Natural killer cell treated with Interleukin-12 subunit alpha and Interleukin-12 subunit beta and Interleukin-15 and Interleukin-18, amount 100 ng/mL, for 72 hours (primary cell): ENCODE results near the gene STRBP. TPM values are rescaled to one million over a fixed set of nuclear protein-coding genes. Genes with fewer than 3 reads are reported as not detected.
"Not testable (repeated sequence)": the region's sequence is repeated elsewhere in the genome, so short reads cannot be mapped to it uniquely, and the experiment has no call there.

Experiments
- ATAC-seq, 2 donors: fragments of 150-1000 bp; cut with Tn5 transposase in 1 of 2; sonication (Bioruptor Pico), chemical (Tn5 transposase) in 1 of 2; 2 replicates each; pipeline ENCODE4 v1.10.0; 2021
- DNase-seq: peaks from one replicate; pipeline ENCODE4 v3.0.0; 2022; ENCODE audit warnings: low spot score
- H3K27ac Mint-ChIP-seq, 2 donors: 1 replicate in 1 of 2; 2 replicates in 1 of 2; pipeline ENCODE4 v1.8.0; 2022; ENCODE audit warnings: mixed read lengths in 2 of 2, mild to moderate bottlenecking in 1 of 2, moderate library complexity in 1 of 2
- H3K27me3 Mint-ChIP-seq, 2 donors: 1 replicate in 1 of 2; 2 replicates in 1 of 2; pipeline ENCODE4 v1.8.0; 2022; ENCODE audit warnings: mixed read lengths in 2 of 2
- H3K36me3 Mint-ChIP-seq: one replicate; pipeline ENCODE4 v1.8.0; 2022; ENCODE audit warnings: mixed read lengths
- H3K4me1 Mint-ChIP-seq, 2 donors: 1 replicate in 1 of 2; 2 replicates in 1 of 2; pipeline ENCODE4 v1.8.0; 2022; ENCODE audit warnings: low read depth in 2 of 2, mixed read lengths in 2 of 2, mild to moderate bottlenecking in 1 of 2
- H3K4me3 Mint-ChIP-seq: one replicate; pipeline ENCODE4 v1.8.0; 2022; ENCODE audit warnings: mixed read lengths
- H3K9me3 Mint-ChIP-seq: 2 replicates; pipeline ENCODE4 v1.8.0; 2022; ENCODE audit warnings: mixed read lengths
- total RNA-seq, 2 donors: library from RNA; stranded (reverse); gene quantifications; one replicate each; pipeline ENCODE4 v1.2.3, GENCODE V29; 2022

Gene STRBP
- 10 to 100 TPM in 1 of 2 donors, 1 to 10 TPM in 1; 6.9 to 13.9 TPM for total RNA-seq

DNA sequence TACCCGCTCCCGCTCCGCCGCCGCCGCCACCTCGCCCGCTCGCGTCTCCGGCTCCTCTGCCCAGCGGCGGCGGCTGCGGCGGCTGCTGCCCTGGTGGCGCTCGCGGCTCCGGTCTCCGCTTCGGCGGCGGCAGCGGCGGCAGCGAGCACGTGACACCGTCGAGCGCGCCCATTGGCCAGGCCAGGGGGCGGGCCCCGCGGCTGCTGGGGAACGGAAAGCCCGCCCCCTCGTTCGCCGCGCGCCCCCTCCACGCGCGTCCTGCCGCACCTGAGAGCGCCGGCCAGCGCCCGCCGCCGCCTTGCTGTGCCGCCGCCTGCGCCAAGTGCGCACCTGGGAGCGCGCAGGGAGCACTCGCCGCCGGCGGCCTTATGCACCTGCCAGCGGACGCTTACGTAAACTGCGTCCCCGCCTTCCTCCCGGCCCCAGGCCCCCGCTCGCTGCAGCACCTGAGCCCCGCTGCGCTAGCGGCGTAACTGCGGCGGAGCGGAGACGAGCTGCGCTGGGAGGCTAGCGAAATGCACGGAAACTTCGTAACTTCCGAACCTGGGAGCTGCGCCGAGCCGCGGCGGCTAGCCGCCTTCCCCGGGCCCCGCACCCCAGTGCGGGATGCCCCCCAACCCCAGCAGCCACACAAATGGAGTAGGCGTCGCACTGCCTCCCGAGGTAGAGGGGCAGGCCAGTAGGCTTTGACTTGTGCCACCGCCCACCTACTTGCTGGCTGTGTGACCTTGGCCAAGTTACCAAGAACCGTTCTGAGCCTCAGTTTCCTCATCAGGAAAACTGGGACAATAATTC is at the start of gene STRBP:
TSS of gene STRBP (minus strand) at position 122 of the 795 bp plus-strand sequence. CDS start 84,452 bp downstream, outside the sequence.
- H3K9me3 Mint-ChIP-seq, result no peaks in the 10 kb centered on the region
- DNase-seq (peak; percentile 94), ATAC-seq (peak; percentile 97)
- peak within 1 kb of the TSS; percentile 75 for H3K4me3 Mint-ChIP-seq
- no peaks in the 10 kb centered on the region for H3K36me3 Mint-ChIP-seq
- peaks cover 21 to 24% of the 10 kb centered on the region in 2 donors for H3K27me3 Mint-ChIP-seq
- H3K4me1 Mint-ChIP-seq, result peaks cover 9 to 18% of the 10 kb centered on the region in 2 donors
- no peak within 1 kb of the TSS for H3K27ac Mint-ChIP-seq

DNA sequence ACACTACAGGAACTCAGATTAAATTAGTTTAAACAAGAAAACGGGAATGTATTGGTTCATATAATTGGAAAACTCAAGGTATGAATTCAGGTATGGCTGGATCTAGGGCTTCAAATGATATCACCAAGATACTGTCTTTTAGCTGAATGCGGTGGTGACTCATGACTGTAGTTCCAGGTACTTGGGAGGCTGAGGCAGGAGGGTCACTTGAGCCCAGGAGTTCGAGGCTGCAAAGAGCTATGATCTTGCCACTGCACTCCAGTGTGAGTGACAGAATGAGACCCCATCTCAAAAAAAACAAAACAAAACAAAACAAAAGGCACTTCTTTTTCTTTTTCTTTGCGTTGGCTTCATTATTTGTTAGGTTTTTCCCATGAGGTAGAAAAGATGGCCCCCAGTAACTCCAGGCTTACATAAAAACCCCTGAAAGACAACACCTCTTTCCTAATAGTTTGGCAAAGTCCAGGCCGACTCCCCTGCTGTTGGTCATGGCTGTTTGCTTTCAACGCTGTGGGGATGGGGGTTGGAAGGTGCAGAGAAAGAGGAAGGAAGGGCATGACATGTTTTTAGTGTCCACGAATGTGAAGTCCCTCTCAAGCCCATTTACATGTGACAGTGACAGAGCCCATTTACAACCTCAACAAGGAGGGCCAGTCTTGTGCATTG is 47.8 kb upstream of the STRBP start:
- H3K4me3 Mint-ChIP-seq, result no peak overlapping the region
- ATAC-seq (no peak), DNase-seq (no peak)
- H3K27ac Mint-ChIP-seq, result no peak overlapping the region
- peaks cover 26 to 36% of the 10 kb centered on the region in 2 donors for H3K27me3 Mint-ChIP-seq
- no peaks in the 10 kb centered on the region for H3K9me3 Mint-ChIP-seq
- H3K4me1 Mint-ChIP-seq, result peaks cover 6 to 7% of the 10 kb centered on the region in 2 donors
- H3K36me3 Mint-ChIP-seq, result no peaks in the 10 kb centered on the region

DNA sequence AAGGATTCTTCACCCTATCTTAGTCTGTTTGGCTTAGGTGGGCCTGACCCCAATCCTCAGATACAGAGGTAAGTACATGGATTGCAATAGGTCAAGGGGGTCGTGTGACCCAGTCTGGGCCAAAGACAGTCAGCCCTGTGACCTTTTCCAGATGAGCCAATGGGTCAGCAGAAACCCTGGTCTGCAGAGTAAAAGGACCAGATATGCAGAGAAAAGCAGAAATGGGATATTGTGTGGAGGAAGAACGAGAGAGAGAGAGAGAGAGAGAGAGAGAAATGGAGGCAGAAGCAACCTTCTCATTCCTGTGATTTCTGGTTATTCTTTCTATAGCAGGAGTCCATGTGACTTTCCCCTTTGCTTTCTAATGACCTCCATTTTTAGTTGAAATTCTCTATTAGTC is 47.2 kb upstream of the STRBP start:
- Mint-ChIP-seq H3K9me3 (no peaks in the 10 kb centered on the region), H3K27me3 (peaks cover 26 to 34% of the 10 kb centered on the region in 2 donors), H3K27ac (no peak overlapping the region), H3K4me1 (peaks cover 6 to 7% of the 10 kb centered on the region in 2 donors), H3K4me3 (no peak overlapping the region), H3K36me3 (no peaks in the 10 kb centered on the region)
- no peak for ATAC-seq
- DNase-seq, result no peak

DNA sequence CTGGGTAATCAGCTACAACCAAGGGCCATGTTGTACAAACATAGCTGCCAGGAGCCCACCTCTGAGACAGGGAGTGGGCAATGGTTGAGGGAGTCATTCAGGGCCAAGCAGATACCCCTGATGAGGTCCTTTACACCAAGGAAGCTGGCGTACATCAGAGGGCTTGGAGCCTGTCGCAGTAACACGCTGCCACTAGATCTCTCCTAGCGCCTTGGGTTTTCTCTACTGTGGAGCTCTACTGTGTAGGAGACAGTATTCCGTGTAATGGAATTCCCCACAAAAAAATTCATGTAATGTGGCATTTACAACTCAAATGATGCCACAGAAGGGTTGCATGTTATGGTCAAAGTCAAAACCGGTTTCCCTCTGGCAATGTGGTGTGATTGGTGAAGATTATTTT is 46.2 kb upstream of the STRBP start:
- ATAC-seq, result no peak
- no peak overlapping the region for H3K27ac Mint-ChIP-seq
- no peak overlapping the region for H3K4me3 Mint-ChIP-seq
- H3K9me3 Mint-ChIP-seq, result no peaks in the 10 kb centered on the region
- H3K36me3 Mint-ChIP-seq, result no peaks in the 10 kb centered on the region
- no peak for DNase-seq
- H3K27me3 Mint-ChIP-seq, result peaks cover 19 to 28% of the 10 kb centered on the region in 2 donors
- peaks cover 6 to 7% of the 10 kb centered on the region in 2 donors for H3K4me1 Mint-ChIP-seq

DNA sequence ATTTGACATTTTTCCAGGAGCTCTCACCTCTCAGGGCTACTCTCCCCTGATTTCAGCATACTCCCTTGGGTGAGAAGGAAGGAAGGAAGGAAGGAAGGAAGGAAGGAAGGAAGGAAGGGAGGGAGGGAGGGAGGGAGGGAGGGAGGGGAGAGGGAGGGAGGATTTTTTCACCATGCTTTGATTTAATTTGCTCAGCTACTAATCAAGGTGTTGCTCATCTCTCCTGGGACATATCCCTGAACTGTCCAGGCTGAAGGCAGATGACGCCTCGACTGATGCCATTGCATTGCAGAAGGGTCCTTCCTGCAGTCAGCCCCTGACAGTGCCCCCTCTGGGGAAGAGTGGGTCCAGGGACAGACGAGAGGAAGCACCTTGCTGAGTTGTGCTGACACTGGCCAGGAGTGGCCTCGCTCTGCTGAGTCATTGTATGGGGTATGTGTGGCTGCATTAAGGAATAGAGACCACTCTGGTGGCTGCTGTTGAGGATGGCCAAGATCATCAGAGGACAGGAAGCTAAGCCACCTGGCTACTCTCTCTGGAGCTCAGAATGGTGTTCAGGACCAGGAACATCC is 44.0 kb upstream of the STRBP start:
- DNase-seq (no peak), ATAC-seq (peak in 1 of 2 donors; percentile 46)
- no peaks in the 10 kb centered on the region for H3K9me3 Mint-ChIP-seq
- H3K36me3 Mint-ChIP-seq, result no peaks in the 10 kb centered on the region
- H3K27ac Mint-ChIP-seq, result no peak overlapping the region
- H3K4me3 Mint-ChIP-seq, result no peak overlapping the region
- no peaks in the 10 kb centered on the region for H3K4me1 Mint-ChIP-seq
- H3K27me3 Mint-ChIP-seq, result peaks cover 15 to 20% of the 10 kb centered on the region in 2 donors

DNA sequence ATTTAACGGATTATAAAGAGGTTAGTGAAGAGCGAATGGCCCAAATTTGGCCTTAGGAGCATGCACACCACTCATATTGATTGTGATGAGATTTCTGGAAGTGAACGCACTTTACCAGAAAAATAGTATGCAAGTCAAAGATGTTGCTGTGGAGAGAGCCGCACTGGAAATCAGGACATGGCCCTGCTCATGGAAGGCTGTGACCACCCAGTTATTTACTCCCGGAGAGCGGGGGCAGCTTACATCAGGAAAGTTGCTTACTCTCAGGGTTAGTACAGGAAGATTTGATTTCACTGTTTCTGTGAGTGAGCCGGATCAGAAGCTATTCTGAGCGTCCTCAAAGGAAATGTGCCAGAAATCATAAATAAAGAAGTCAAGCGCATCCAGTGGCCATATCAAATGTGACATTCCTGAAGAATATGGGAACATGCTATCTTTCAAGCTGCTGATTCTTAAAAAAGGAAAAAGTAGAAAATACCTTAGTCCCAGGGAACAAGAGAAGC is 42.9 kb upstream of the STRBP start:
- Mint-ChIP-seq H3K4me1 (no peaks in the 10 kb centered on the region), H3K27ac (no peak overlapping the region), H3K36me3 (no peaks in the 10 kb centered on the region), H3K4me3 (no peak overlapping the region), H3K9me3 (no peaks in the 10 kb centered on the region), H3K27me3 (peaks cover 15 to 22% of the 10 kb centered on the region in 2 donors)
- DNase-seq, result no peak
- ATAC-seq, result no peak

DNA sequence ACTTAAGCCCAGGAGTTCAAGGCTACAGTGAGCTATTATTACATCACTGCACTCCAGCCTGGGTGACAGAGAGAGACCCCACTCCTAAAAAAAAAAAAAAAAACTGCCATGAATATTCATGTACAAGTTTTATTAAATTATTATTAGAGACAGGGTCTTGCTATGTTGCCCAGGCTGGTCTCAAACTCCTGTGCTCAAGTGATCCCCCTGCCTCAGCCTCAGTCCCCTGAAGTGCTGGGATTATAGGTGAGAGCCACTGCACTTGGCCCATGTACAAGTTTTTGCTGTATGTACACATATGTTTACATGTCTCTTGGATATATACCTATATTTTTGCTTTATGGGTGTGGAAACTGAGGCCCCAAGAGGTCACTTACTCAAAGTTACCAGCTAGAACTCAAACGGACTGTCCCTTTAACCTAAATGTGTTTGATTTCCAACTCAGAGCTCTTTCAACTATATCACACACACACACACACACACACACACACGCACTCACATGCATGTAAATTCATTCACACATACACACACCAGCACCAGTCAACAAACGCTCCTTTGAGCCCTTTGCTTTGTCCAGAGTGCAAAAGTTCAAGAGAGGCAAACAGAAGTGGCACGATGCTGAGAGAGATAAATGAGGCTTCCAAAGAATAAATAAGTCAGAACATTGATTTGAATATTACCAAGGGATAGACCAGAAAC is 42.3 kb upstream of the STRBP start:
- no peak for DNase-seq
- H3K4me3 Mint-ChIP-seq, result no peak overlapping the region
- peaks cover 0 to 4% of the 10 kb centered on the region in 2 donors for H3K4me1 Mint-ChIP-seq
- no peak overlapping the region for H3K27ac Mint-ChIP-seq
- H3K36me3 Mint-ChIP-seq, result no peaks in the 10 kb centered on the region
- peaks cover 15 to 22% of the 10 kb centered on the region in 2 donors for H3K27me3 Mint-ChIP-seq
- no peak for ATAC-seq
- H3K9me3 Mint-ChIP-seq, result no peaks in the 10 kb centered on the region

DNA sequence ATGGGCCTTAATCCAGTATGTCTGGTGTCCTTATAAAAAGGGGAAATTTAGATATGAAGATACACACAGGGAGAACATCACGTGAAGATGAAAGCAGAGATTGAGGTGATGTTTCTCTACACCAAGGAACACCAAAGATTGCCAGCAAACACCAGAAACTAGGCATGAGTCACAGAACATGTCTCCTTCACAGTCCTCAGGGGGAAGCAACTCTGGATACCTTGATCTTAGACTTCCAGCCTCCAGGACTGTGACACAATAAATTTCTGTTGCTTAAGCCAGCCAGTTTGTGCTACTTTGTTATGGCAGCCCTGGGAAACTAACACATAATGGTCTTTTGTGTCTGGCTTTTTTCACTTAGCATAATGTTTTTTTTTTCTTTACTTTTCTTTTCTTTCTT is 41.2 kb upstream of the STRBP start:
- Mint-ChIP-seq H3K27ac (no peak overlapping the region), H3K4me1 (peaks cover 9 to 13% of the 10 kb centered on the region in 2 donors), H3K27me3 (peaks cover 15 to 24% of the 10 kb centered on the region in 2 donors), H3K9me3 (no peaks in the 10 kb centered on the region), H3K4me3 (no peak overlapping the region), H3K36me3 (no peaks in the 10 kb centered on the region)
- DNase-seq (no peak), ATAC-seq (no peak)

DNA sequence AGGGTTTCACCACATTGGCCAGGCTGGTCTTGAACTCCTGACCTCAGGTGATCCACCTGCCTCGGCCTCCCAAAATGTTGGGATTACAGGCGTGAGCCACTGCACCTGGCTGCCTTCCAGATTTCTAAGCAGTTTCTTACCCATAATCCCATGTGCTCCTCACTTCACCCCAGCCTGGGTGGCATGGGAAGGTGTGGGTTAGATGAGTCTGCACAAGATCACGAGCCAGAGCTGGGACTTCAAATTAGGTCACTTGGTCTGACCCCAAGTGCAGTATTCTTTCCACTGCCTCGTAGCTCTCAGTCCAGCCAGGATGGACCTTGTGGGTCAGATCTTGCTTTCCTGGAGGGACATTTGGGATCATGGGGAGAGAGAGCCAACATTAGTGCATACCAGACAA is 37.5 kb upstream of the STRBP start:
- no peak overlapping the region for H3K4me3 Mint-ChIP-seq

DNA sequence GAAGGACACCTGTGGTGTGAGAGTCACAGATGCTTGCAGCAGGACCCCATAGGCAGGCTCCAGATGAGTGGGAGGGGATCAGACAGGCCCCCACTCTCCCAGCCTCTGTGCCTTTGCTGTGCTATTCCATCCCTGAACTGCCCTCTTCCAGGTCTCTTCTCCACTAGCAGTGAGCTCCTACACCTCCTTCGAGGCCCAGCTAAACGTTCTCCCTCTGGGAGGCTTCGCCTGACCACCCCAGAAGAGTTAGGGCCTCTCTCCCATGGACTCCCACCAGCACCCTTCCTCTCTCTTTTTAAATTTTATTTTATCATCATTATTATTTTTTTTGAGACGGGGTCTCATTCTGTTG is 35.9 kb upstream of the STRBP start:
- no peak for DNase-seq
- ATAC-seq, result no peak
- H3K36me3 Mint-ChIP-seq, result no peaks in the 10 kb centered on the region
- H3K27me3 Mint-ChIP-seq, result peaks cover 25 to 34% of the 10 kb centered on the region in 2 donors
- peak overlapping the region; percentile 51 for H3K4me3 Mint-ChIP-seq
- H3K27ac Mint-ChIP-seq, result peak overlapping the region in 1 of 2 donors; percentile 10
- peaks cover 36 to 37% of the 10 kb centered on the region in 2 donors for H3K4me1 Mint-ChIP-seq
- H3K9me3 Mint-ChIP-seq, result no peaks in the 10 kb centered on the region

More for the DNA sequence above, 37.5 kb upstream of the STRBP start:
- DNase-seq (no peak), ATAC-seq (no peak)
- Mint-ChIP-seq H3K9me3 (no peaks in the 10 kb centered on the region), H3K4me1 (peaks cover 36 to 37% of the 10 kb centered on the region in 2 donors), H3K27me3 (peaks cover 19 to 28% of the 10 kb centered on the region in 2 donors), H3K27ac (no peak overlapping the region), H3K36me3 (no peaks in the 10 kb centered on the region)

DNA sequence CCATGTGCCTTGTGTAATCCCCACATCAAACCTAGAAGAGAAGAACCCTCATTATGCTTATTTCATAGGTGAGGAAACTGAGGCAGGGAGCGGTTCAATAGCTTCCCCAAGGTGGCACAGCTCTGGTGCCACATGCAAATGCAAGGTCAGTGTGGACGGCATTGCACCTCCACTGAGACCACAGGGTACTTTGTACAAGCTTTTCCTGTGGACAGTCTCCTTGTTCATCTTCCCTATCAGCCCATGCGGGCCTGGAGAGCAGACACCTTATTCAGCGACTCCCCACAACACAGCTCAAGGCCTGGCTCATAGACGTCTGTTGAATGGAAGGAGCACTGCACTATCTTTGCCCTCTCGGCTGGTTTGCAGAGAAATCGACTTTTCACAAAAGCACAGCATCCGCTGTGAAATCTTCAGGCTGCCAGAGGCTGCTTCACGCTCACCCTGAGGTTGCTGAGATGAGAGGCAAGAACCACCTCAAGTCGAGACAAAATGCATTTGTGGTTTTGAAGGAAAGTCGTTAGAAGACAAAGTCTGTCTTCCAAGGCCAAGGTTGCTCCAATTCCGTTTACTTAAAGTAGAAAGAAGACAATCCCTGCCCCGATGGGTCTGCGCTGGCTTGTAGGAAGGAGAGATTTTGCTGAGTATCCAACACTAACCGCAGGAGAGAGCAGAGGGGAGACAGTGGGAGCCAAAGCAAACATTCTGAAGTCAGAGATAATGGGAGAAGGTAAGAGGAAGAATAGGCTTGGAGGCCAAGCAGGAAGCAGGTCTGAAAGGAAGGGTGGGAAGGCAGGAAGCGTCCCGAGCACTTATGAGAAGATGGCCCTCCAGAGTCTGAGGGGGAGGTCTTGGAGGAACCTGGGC is 34.2 kb upstream of the STRBP start:
- ATAC-seq (no peak), DNase-seq (no peak)
- no peak overlapping the region for H3K27ac Mint-ChIP-seq
- H3K4me3 Mint-ChIP-seq, result peak overlapping the region; percentile 54
- H3K36me3 Mint-ChIP-seq, result no peaks in the 10 kb centered on the region
- peaks cover 36 to 37% of the 10 kb centered on the region in 2 donors for H3K4me1 Mint-ChIP-seq
- H3K9me3 Mint-ChIP-seq, result no peaks in the 10 kb centered on the region
- H3K27me3 Mint-ChIP-seq, result peaks cover 24 to 34% of the 10 kb centered on the region in 2 donors

DNA sequence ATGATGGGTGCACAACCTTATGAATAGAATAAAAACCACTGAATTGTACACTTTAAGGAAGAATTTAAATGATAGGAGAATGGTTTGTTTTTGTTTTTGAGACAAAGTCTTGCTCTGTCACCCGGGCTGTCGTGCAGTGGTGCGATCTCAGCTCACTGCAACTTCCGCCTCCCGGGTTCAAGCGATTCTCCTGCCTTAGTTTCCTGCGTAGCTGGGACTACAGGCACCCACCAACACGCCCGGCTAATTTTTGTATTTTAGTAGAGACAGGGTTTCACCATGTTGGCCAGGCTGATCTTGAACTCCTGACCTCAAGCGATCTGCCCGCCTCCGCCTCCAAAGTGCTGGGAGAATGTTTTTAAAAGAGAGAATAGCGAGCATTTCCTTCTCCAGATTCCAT is 33.5 kb upstream of the STRBP start:
- Mint-ChIP-seq H3K4me1 (peaks cover 37 to 39% of the 10 kb centered on the region in 2 donors), H3K27me3 (peaks cover 24 to 33% of the 10 kb centered on the region in 2 donors)
- not testable (repeated sequence) for H3K9me3 Mint-ChIP-seq, DNase-seq, H3K4me3 Mint-ChIP-seq, H3K36me3 Mint-ChIP-seq, H3K27ac Mint-ChIP-seq, ATAC-seq

DNA sequence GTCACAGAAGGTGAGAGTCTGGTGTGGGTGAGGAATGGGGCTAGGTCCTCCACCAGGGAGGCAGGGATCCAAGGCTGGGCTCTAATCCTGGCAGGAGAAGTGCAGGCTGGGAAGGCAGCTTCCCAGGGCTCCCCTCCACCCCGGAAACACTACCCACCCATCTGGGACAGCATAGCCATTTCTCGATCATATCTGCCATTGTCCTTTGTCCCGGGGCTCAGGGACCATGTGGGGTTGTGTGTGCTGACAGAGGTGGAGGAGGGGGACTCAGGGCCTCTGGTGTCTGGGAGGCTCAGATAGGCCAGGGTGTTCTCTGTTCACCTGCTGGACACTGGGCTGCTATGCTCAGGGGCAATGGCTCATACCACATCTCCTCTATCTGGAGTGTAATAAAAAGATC is 32.2 kb upstream of the STRBP start:
- no peak for DNase-seq
- H3K9me3 Mint-ChIP-seq, result no peaks in the 10 kb centered on the region
- H3K36me3 Mint-ChIP-seq, result no peaks in the 10 kb centered on the region
- peaks cover 36 to 37% of the 10 kb centered on the region in 2 donors for H3K4me1 Mint-ChIP-seq
- H3K4me3 Mint-ChIP-seq, result no peak overlapping the region
- no peak for ATAC-seq
- no peak overlapping the region for H3K27ac Mint-ChIP-seq
- peaks cover 32 to 38% of the 10 kb centered on the region in 2 donors for H3K27me3 Mint-ChIP-seq
